ENCODE results near the gene AMER3. TPM values are rescaled to one million over a fixed set of nuclear protein-coding genes. Genes with fewer than 3 reads are reported as not detected.

Gene AMER3
- total and polyA plus RNA-seq, 10 donors = not detected

DNA sequence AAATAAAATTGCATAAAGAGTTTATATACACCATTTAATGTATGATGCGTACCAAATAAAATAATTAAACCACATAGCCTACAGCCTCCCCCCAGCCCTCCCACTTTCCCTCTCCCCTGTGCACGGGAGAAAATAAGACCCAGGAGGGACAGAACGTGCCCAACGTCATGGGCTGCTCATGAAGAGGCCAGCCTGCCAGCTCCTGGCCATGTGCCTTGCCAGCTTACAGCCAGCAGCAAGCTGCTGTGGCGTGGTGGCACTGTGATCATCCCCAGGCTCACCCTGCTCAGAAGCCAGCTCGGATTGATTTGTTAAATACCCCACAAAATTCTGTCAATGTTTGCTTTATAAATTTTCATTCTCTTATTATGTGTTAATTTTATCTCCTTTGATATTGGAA lies 18.9 kb upstream of the AMER3 start:
- 75 to 87% (median 77%) methylated on average over 6 of the region's 6 CpGs for WGBS, 5 donors
- no peak for DNase-seq
- H3K27ac ChIP-seq = no peak overlapping the region

DNA sequence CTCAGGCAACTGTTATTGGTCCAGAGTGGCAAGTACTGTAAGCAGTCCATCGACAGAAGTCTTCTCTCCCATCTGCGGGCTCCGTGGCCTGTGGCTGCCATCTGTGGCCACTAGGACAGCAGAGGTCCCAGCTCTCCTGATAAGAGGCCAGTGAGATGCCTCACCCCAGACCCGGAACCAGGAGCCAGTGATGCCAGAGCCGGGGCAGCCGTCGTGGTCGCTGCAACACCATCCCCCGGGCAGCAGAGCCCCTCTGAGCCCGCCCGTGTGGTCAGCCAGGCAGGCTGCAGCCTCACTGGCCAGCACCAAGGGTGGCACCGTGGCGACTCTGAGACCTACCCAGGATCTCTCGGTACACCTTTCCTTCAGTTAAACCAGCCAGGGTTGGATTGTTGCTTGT lies 17.7 kb upstream of the AMER3 start:
- no peak overlapping the region for H3K27ac ChIP-seq
- H3K4me1 ChIP-seq = no peaks in the 10 kb centered on the region
- peaks cover 0 to 13% (median 9%) of the 10 kb centered on the region in 8 donors for H3K9me3 ChIP-seq
- no peak for DNase-seq
- no peak for TF ChIP-seq POLR2AphosphoS5 (IDR thresholded peaks at IDR 0.05)
- TF ChIP-seq POLR2A (IDR thresholded peaks at IDR 0.05) = no peak
- TF ChIP-seq, protein P1, sequence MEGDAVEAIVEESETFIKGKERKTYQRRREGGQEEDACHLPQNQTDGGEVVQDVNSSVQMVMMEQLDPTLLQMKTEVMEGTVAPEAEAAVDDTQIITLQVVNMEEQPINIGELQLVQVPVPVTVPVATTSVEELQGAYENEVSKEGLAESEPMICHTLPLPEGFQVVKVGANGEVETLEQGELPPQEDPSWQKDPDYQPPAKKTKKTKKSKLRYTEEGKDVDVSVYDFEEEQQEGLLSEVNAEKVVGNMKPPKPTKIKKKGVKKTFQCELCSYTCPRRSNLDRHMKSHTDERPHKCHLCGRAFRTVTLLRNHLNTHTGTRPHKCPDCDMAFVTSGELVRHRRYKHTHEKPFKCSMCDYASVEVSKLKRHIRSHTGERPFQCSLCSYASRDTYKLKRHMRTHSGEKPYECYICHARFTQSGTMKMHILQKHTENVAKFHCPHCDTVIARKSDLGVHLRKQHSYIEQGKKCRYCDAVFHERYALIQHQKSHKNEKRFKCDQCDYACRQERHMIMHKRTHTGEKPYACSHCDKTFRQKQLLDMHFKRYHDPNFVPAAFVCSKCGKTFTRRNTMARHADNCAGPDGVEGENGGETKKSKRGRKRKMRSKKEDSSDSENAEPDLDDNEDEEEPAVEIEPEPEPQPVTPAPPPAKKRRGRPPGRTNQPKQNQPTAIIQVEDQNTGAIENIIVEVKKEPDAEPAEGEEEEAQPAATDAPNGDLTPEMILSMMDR (IDR thresholded peaks at IDR 0.05 in 8 of 11, conservative IDR thresholded peaks at IDR 0.05 in 3 of 11) = no peak
- H3K27me3 ChIP-seq (replicated peaks in 1 of 7) = peaks cover 0 to 37% (median 0%) of the 10 kb centered on the region in 7 donors
- H3K4me3 ChIP-seq = no peak overlapping the region
- WGBS, 5 donors = 87 to 96% (median 94%) methylated on average over 3 to 14 of the region's 14 CpGs
- no peaks in the 10 kb centered on the region for H3K36me3 ChIP-seq
- intact Hi-C loops (cut with DNase I; ENCODE audit: low total_unique reads) = no loop called here

More for the DNA sequence above, 18.9 kb upstream of the AMER3 start:
- intact Hi-C loops (cut with DNase I; ENCODE audit: low total_unique reads) = no loop called here
- H3K4me1 ChIP-seq = no peaks in the 10 kb centered on the region
- peaks cover 0 to 35% (median 0%) of the 10 kb centered on the region in 7 donors for H3K27me3 ChIP-seq (replicated peaks in 1 of 7)
- TF ChIP-seq, protein P1 (IDR thresholded peaks at IDR 0.05 in 8 of 11, conservative IDR thresholded peaks at IDR 0.05 in 3 of 11) = no peak
- no peak for TF ChIP-seq POLR2AphosphoS5 (IDR thresholded peaks at IDR 0.05)
- no peak overlapping the region for H3K4me3 ChIP-seq
- H3K36me3 ChIP-seq = no peaks in the 10 kb centered on the region
- peaks cover 0 to 13% (median 9%) of the 10 kb centered on the region in 8 donors for H3K9me3 ChIP-seq

DNA sequence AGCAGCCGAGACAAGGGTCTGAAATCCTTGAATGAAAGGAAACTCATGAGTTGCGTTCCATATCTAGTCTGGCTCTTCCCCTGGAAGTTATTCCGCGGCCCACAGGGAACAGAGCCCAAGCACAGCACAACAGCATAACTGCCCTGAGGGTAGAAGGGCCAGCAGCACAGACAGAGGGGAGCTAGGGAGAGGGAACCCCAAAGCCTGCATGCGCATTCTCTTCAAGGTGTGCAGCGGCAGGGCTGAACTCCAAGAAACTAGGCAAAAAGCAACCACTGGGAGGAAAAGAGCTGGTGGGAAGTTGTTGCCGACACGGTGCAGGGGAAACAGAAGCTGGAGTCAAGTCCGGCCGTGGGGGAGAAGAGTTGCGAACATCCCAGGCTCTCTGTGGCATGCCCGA lies 14.7 kb upstream of the AMER3 start:
- H3K4me1 ChIP-seq = no peaks in the 10 kb centered on the region
- DNase-seq = no peak
- no peak overlapping the region for H3K27ac ChIP-seq
- intact Hi-C loops (cut with DNase I; ENCODE audit: low total_unique reads) = no loop called here
- no peaks in the 10 kb centered on the region for H3K36me3 ChIP-seq
- H3K4me3 ChIP-seq = no peak overlapping the region
- peaks cover 0 to 8% (median 0%) of the 10 kb centered on the region in 8 donors for H3K9me3 ChIP-seq
- TF ChIP-seq POLR2A (IDR thresholded peaks at IDR 0.05) (no peak), POLR2AphosphoS5 (IDR thresholded peaks at IDR 0.05) (no peak)
- TF ChIP-seq, protein P1 (IDR thresholded peaks at IDR 0.05 in 8 of 11, conservative IDR thresholded peaks at IDR 0.05 in 3 of 11) = no peak
- WGBS, 5 donors = 73 to 82% (median 77%) methylated on average over 12 of the region's 12 CpGs
- peaks cover 0 to 65% (median 7%) of the 10 kb centered on the region in 7 donors for H3K27me3 ChIP-seq (replicated peaks in 1 of 7)

DNA sequence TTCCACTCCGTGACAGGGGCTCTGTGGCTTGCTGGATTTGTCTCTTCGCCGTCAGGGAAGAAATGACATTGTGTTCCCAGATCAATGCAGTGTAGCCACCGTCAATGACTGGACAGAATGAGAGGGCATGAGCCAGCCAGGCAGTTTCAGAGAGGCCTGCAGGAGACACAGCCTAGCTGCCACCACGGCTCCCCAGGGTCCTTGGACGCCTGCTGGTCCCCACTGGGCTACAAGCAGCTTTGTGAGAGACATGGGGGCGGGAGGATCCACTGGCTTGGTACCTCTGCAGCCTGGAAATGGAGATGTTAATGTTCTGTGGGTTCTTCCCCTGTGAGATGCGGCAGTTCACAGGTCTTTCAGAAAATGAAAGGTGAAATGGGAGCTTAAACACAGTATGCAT lies 12.1 kb upstream of the AMER3 start:
- TF ChIP-seq, protein P1 (IDR thresholded peaks at IDR 0.05 in 8 of 11, conservative IDR thresholded peaks at IDR 0.05 in 3 of 11) = no peak
- TF ChIP-seq POLR2A (IDR thresholded peaks at IDR 0.05) (no peak), POLR2AphosphoS5 (IDR thresholded peaks at IDR 0.05) (no peak)
- 68 to 74% (median 72%) methylated on average over 8 of the region's 8 CpGs for WGBS, 5 donors
- no peaks in the 10 kb centered on the region for H3K4me1 ChIP-seq
- no peak for DNase-seq
- H3K27me3 ChIP-seq (replicated peaks in 1 of 7) = peaks cover 0 to 50% (median 7%) of the 10 kb centered on the region in 7 donors
- intact Hi-C loops (cut with DNase I; ENCODE audit: low total_unique reads) = no loop called here
- H3K36me3 ChIP-seq = no peaks in the 10 kb centered on the region
- H3K4me3 ChIP-seq = no peak overlapping the region
- H3K9me3 ChIP-seq = peaks cover 0 to 8% (median 0%) of the 10 kb centered on the region in 8 donors
- no peak overlapping the region for H3K27ac ChIP-seq
